Endodermal cell (in vitro differentiated cells): ENCODE data around the gene MGAT5. TPM values are rescaled to one million over a fixed set of nuclear protein-coding genes. Genes with fewer than 3 reads are reported as not detected.

Source experiments
- DNase-seq: peaks from one replicate; pipeline ENCODE4 v3.0.0-alpha.2; 2017
- H3K27ac ChIP-seq: 2 replicates; pipeline ENCODE4 v1.5.1; 2013; ENCODE audit warnings: mild to moderate bottlenecking, low read depth, low read length, moderate library complexity
- H3K27me3 ChIP-seq: 2 replicates; pipeline ENCODE4 v1.6.1; 2013; ENCODE audit warnings: mild to moderate bottlenecking, low read length, moderate library complexity; ENCODE audit not compliant: insufficient read depth, control insufficient read depth, poor library complexity, severe bottlenecking
- H3K36me3 ChIP-seq: 2 replicates; pipeline ENCODE4 v1.7.0; 2013; ENCODE audit warnings: mild to moderate bottlenecking, low read length, moderate library complexity; ENCODE audit not compliant: control insufficient read depth, insufficient read depth
- H3K4me1 ChIP-seq: one replicate; pipeline ENCODE4 v1.7.0; 2013; ENCODE audit warnings: low read length; ENCODE audit not compliant: control insufficient read depth, insufficient read depth
- H3K4me3 ChIP-seq: 2 replicates; pipeline ENCODE4 v1.5.1; 2013; ENCODE audit warnings: mild to moderate bottlenecking, low read length, moderate library complexity
- H3K9ac ChIP-seq: 2 replicates; pipeline ENCODE4 v1.6.1; 2013; ENCODE audit warnings: mild to moderate bottlenecking, low read length, moderate library complexity; ENCODE audit not compliant: poor library complexity, severe bottlenecking; ENCODE audit errors: extremely low read depth
- H3K9me3 ChIP-seq: 2 replicates; pipeline ENCODE4 v1.6.1; 2013; ENCODE audit warnings: mild to moderate bottlenecking, low read length, moderate library complexity; ENCODE audit not compliant: control insufficient read depth
- H3K27ac Mint-ChIP-seq: 2 replicates; pipeline ENCODE4 v1.8.0; 2020; ENCODE audit warnings: mixed read lengths
- H3K27me3 Mint-ChIP-seq: 2 replicates; pipeline ENCODE4 v1.8.0; 2021; ENCODE audit warnings: mild to moderate bottlenecking, mixed read lengths; ENCODE audit not compliant: insufficient read depth
- H3K36me3 Mint-ChIP-seq: 2 replicates; pipeline ENCODE4 v1.8.0; 2020; ENCODE audit warnings: low read depth, mixed read lengths
- H3K4me1 Mint-ChIP-seq: 2 replicates; pipeline ENCODE4 v1.8.0; 2020; ENCODE audit warnings: mixed read lengths
- H3K4me3 Mint-ChIP-seq: 2 replicates; pipeline ENCODE4 v1.8.0; 2020; ENCODE audit warnings: mild to moderate bottlenecking, moderate library complexity, mixed read lengths
- H3K9me3 Mint-ChIP-seq: 2 replicates; pipeline ENCODE4 v1.8.0; 2020; ENCODE audit warnings: mild to moderate bottlenecking, mixed read lengths
- WGBS, 2 experiments: methylation state at CpG; one replicate each; pipeline versions ENCODE4 v1.1.5 to v1.1.7; 2013; ENCODE audit warnings: missing lambda C conversion rate in 2 of 2, mixed read lengths in 1 of 2; ENCODE audit not compliant: insufficient coverage in 1 of 2, insufficient read length in 1 of 2; 5-methylcytosine and 5-hydroxymethylcytosine counted together
- total RNA-seq, 2 donors: library from RNA; stranded (reverse); fragmentation: NEBNext Ultra II Directional in 1 of 2; extraction: Animal tissue kit (Norgen Biotek cat#: 25700) in 1 of 2; gene quantifications; 2 replicates in 1 of 2; 3 replicates in 1 of 2; pipeline ENCODE4 v1.2.1, GENCODE V29; 2021
- TF ChIP-seq, protein P1 (sequence below): fragments of 200-600 bp; sonication (generic); conservative IDR thresholded peaks from 2 replicates; pipeline ENCODE4 v1.5.0; 2021; ENCODE audit warnings: antibody characterized with exemption, mild to moderate bottlenecking

Gene MGAT5
- total RNA-seq, 2 donors from 2014 or later = 57.2 to 78.4 TPM

DNA sequence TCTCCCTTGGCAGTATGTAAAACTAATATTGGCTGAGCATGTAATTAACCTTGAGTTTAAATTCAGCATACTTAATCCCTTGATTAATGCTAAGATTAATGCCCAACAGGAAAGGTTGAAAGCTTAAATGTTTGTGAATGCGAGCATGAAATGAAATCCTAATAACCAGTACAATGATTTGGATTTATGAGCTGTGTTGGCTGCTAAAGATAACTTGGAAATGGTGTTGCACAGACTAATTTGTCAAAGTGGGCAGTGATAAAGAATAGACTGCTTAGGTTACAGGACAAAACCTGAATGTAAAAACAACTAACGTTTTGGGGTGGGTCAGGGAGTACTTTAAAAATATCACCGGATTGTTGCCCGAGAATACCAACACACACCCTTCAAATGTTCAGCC, 70.6 kb downstream of the MGAT5 start:
- peaks cover 15% of the 10 kb centered on the region for H3K4me1 Mint-ChIP-seq
- 94 to 100% methylated on average over 1 to 4 of the region's 4 CpGs for WGBS, 2 experiments
- DNase-seq = no peak
- Histone ChIP-seq H3K4me3 (no peak overlapping the region), H3K27ac (no peak overlapping the region), H3K27me3 (no peaks in the 10 kb centered on the region), H3K9me3 (no peaks in the 10 kb centered on the region), H3K36me3 (no peaks in the 10 kb centered on the region), H3K4me1 (no peaks in the 10 kb centered on the region), H3K9ac (no peak overlapping the region)
- no peaks in the 10 kb centered on the region for H3K9me3 Mint-ChIP-seq
- H3K27ac Mint-ChIP-seq = no peak overlapping the region
- H3K36me3 Mint-ChIP-seq = peaks cover 22% of the 10 kb centered on the region
- no peak overlapping the region for H3K4me3 Mint-ChIP-seq
- no peaks in the 10 kb centered on the region for H3K27me3 Mint-ChIP-seq
- TF ChIP-seq, protein P1, sequence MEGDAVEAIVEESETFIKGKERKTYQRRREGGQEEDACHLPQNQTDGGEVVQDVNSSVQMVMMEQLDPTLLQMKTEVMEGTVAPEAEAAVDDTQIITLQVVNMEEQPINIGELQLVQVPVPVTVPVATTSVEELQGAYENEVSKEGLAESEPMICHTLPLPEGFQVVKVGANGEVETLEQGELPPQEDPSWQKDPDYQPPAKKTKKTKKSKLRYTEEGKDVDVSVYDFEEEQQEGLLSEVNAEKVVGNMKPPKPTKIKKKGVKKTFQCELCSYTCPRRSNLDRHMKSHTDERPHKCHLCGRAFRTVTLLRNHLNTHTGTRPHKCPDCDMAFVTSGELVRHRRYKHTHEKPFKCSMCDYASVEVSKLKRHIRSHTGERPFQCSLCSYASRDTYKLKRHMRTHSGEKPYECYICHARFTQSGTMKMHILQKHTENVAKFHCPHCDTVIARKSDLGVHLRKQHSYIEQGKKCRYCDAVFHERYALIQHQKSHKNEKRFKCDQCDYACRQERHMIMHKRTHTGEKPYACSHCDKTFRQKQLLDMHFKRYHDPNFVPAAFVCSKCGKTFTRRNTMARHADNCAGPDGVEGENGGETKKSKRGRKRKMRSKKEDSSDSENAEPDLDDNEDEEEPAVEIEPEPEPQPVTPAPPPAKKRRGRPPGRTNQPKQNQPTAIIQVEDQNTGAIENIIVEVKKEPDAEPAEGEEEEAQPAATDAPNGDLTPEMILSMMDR = no peak

DNA sequence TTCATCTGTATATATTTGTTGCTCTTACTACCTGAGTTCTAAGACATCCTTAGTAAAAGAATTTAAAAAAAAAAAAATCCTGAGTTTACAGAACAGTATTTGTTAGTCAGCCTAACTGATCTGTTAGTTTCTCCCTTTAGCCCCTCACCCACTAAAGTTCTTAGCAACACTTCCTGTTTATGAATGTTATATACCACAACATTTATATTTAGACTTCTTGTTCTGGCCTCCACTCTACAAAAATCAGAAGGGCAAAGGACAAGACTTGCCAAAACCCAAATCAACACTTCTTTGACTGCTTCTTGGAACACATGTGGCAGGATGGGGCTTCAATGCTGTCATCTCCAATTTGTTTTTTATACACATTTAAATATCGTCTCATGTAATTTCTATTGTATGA, 71.1 kb downstream of the MGAT5 start:
- no peak for DNase-seq
- H3K9me3 ChIP-seq = no peaks in the 10 kb centered on the region

DNA sequence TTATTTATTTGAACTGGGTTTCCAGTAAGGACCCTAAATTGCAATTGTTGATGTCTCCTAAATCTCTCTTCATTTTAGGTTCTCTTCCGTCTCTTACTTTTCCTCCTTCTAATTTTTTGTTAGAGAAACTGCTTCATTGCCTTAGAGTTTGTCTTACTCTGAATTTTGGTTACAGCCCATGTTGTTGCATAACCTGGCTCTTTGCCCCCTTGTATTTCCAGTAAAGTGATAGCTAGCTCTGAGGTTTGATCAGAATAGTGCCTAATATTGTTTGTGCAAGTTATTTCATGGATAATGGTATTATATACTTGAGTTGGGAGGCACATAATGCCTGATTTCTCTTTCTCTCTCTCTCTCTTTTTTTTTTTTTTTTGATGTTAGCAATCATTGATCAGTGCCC, 71.8 kb downstream of the MGAT5 start:
- H3K36me3 Mint-ChIP-seq = peaks cover 10% of the 10 kb centered on the region
- H3K9me3 Mint-ChIP-seq = no peaks in the 10 kb centered on the region
- H3K9ac ChIP-seq = no peak overlapping the region
- no peaks in the 10 kb centered on the region for H3K27me3 Mint-ChIP-seq
- no peaks in the 10 kb centered on the region for H3K9me3 ChIP-seq
- H3K4me3 ChIP-seq = no peak overlapping the region
- no peak for DNase-seq
- no peak overlapping the region for H3K27ac Mint-ChIP-seq
- H3K36me3 ChIP-seq = no peaks in the 10 kb centered on the region
- H3K4me1 ChIP-seq = no peaks in the 10 kb centered on the region
- peaks cover 15% of the 10 kb centered on the region for H3K4me1 Mint-ChIP-seq
- TF ChIP-seq, protein P1 = no peak
- H3K27ac ChIP-seq = no peak overlapping the region
- H3K4me3 Mint-ChIP-seq = no peak overlapping the region
- WGBS, 2 experiments = 96 to 100% methylated on average over 1 of the region's 1 CpG
- H3K27me3 ChIP-seq = no peaks in the 10 kb centered on the region

More for the DNA sequence above, 71.1 kb downstream of the MGAT5 start:
- Mint-ChIP-seq H3K9me3 (no peaks in the 10 kb centered on the region), H3K4me3 (no peak overlapping the region), H3K27me3 (no peaks in the 10 kb centered on the region), H3K27ac (no peak overlapping the region), H3K36me3 (peaks cover 18% of the 10 kb centered on the region), H3K4me1 (peaks cover 15% of the 10 kb centered on the region)
- no peak overlapping the region for H3K9ac ChIP-seq
- no peaks in the 10 kb centered on the region for H3K4me1 ChIP-seq
- H3K4me3 ChIP-seq = no peak overlapping the region
- TF ChIP-seq, protein P1 = no peak
- H3K27ac ChIP-seq = no peak overlapping the region
- no peaks in the 10 kb centered on the region for H3K36me3 ChIP-seq
- H3K27me3 ChIP-seq = no peaks in the 10 kb centered on the region
- WGBS, 2 experiments = 100% methylated on average over 1 of the region's 1 CpG; no CpG with 5 or more reads in 1 of the 2 experiments
